Left ventricle myocardium inferior (tissue), 1 donor: Measurements from ENCODE around the gene AIDA. TPM values are rescaled to one million over a fixed set of nuclear protein-coding genes. Genes with fewer than 3 reads are reported as not detected.

Experiments
- DNase-seq: peaks from one replicate; pipeline ENCODE4 v3.0.0-alpha.2; 2020
- H3K27ac ChIP-seq: fragments of 200-600 bp; replicated peaks from 2 replicates; pipeline ENCODE4 v1.8.0; 2021
- H3K27me3 ChIP-seq: fragments of 200-600 bp; 2 replicates; pipeline ENCODE4 v1.8.0; 2021; ENCODE audit warnings: low read depth
- H3K36me3 ChIP-seq: fragments of 200-600 bp; 2 replicates; pipeline ENCODE4 v1.8.0; 2021
- H3K4me1 ChIP-seq: fragments of 200-600 bp; 2 replicates; pipeline ENCODE4 v1.8.0; 2021
- H3K4me3 ChIP-seq: fragments of 200-600 bp; 2 replicates; pipeline ENCODE4 v1.8.0; 2021; ENCODE audit warnings: mild to moderate bottlenecking, moderate library complexity
- H3K9me3 ChIP-seq: fragments of 200-600 bp; replicated peaks from 2 replicates; pipeline ENCODE4 v1.8.0; 2021
- intact Hi-C: fragments of 100-400 bp; cut with micrococcal nuclease; formaldehyde crosslinking; loops from one replicate; pipeline ENCODE4 v1.11.0; 2022
- total RNA-seq: library from RNA; stranded (reverse); fragmentation: NEBNext Ultra II Directional; extraction: Animal tissue kit (Norgen Biotek cat#: 25700); gene quantifications from one replicate; pipeline ENCODE4 v1.2.1, GENCODE V29; 2021
- TF ChIP-seq, protein P1 (sequence below): fragments of 200-600 bp; IDR thresholded peaks from 2 replicates; pipeline ENCODE4 v1.8.0; 2021; ENCODE audit warnings: antibody characterized with exemption, mild to moderate bottlenecking, borderline replicate concordance
- donor health status: DM: no; HTN: yes; CAD: no; lungs with severe emphysema.

Gene AIDA
- total RNA-seq, 1 donor from 2014 or later: 46.3 TPM

DNA sequence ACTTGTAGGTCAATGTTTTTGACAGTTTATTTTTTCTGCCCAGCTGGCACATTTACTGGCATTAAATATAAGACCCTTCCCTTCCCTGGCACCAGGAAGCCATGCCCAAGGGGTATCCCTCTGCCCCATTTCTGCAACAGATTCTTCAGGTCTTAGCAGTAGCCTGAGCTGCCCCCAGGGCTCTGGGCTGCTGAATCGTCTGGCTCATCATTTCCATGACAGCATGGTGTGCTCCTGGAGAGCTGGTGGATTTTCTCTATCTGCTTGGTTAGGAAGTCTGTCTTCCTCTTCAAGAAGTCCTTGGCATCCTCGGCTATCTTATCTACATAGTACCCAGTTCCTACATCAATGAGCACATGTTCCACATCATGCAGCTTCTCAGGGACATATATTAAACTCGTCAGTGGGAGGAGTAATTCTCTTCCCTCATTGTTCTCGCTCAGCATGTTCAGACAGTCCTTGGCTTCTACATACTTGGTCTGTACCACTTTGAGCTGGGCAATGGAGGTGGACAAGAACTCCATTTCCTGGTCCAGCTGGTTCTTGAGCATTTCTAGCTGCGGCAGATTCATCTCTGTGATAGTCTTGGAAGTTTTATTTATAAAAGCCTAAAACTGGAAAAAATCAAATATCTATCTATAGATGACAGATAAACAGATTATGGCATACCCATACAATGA lies 70.9 kb downstream of the AIDA start:
- peaks cover 23% of the 10 kb centered on the region for H3K36me3 ChIP-seq
- no peak overlapping the region for H3K4me3 ChIP-seq
- no peak for DNase-seq
- H3K27ac ChIP-seq: no peak overlapping the region
- no peaks in the 10 kb centered on the region for H3K27me3 ChIP-seq
- TF ChIP-seq, protein P1, sequence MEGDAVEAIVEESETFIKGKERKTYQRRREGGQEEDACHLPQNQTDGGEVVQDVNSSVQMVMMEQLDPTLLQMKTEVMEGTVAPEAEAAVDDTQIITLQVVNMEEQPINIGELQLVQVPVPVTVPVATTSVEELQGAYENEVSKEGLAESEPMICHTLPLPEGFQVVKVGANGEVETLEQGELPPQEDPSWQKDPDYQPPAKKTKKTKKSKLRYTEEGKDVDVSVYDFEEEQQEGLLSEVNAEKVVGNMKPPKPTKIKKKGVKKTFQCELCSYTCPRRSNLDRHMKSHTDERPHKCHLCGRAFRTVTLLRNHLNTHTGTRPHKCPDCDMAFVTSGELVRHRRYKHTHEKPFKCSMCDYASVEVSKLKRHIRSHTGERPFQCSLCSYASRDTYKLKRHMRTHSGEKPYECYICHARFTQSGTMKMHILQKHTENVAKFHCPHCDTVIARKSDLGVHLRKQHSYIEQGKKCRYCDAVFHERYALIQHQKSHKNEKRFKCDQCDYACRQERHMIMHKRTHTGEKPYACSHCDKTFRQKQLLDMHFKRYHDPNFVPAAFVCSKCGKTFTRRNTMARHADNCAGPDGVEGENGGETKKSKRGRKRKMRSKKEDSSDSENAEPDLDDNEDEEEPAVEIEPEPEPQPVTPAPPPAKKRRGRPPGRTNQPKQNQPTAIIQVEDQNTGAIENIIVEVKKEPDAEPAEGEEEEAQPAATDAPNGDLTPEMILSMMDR: no peak
- peaks cover 25% of the 10 kb centered on the region for H3K4me1 ChIP-seq
- H3K9me3 ChIP-seq: no peaks in the 10 kb centered on the region
- intact Hi-C loops: no loop called here

DNA sequence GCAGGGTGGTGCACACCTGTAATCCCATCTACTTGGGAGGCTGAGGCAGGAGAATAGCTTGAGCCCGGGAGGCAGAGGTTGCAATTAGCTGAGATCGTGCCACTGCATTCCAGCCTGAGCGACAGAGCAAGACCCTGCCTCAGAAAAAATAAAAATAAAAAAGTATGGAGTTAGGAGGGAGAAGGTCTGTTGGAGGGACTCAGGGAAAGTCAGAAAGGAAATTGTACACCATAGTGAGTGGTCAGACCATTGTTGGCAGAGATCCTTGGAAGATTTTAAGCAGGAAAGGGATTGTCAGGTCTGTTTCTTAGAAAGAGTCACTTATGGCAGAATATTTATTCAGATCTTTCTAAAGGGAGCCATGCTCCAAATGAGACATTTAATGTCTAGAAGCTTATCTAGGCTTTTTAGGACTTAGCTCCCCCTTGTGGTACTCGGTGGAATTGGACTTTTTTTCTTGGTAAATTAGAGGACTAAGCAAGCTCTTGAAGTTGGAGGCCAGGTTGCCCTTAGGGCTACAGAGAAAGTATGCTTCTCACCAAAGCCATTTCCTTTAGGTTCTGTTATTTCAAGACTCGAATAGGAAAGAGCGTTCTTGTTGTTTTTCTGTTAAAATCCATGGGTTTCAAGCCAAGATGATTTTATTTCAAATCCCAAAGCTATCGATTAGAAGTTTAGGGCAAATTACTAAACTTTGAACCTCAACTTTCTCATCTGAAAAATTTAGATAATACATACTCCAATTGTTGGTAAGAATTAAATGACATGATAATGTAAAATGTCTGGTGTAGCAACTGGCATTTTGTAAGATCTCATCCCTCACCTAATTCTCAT lies 77.9 kb downstream of the AIDA start:
- no peak for DNase-seq
- H3K4me3 ChIP-seq: no peak overlapping the region
- intact Hi-C loops: loop anchor here (2.0 kb wide), 1 partner anchor 170 kb away; no protein-coding TSS in a partner anchor
- H3K4me1 ChIP-seq: no peaks in the 10 kb centered on the region
- H3K9me3 ChIP-seq: no peaks in the 10 kb centered on the region
- no peak overlapping the region for H3K27ac ChIP-seq
- TF ChIP-seq, protein P1: peak; percentile 90
- peaks cover 75% of the 10 kb centered on the region for H3K36me3 ChIP-seq
- H3K27me3 ChIP-seq: no peaks in the 10 kb centered on the region

DNA sequence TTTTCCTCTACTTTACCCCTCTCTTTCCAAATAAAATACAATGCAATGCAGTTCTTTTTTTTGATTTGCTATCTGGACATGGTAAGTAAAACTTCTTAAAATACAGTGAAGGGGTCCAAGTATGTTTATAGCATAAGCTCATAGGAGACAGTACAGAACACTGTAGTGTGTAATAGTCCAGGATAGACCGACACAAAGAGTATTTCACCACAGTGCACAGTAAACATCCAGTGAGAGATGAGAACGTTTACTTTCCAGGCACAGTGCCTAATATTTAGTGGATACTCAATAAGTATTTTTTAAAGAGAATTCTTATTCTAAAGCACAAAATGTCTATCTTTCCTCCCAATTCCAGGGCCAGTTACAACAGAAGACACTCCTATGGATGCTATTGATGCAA lies 79.5 kb downstream of the AIDA start:
- TF ChIP-seq, protein P1: no peak
- H3K27me3 ChIP-seq: no peaks in the 10 kb centered on the region
- intact Hi-C loops: no loop called here
- H3K4me3 ChIP-seq: no peak overlapping the region
- H3K27ac ChIP-seq: no peak overlapping the region
- DNase-seq: no peak
- peaks cover 85% of the 10 kb centered on the region for H3K36me3 ChIP-seq
- no peaks in the 10 kb centered on the region for H3K4me1 ChIP-seq
- no peaks in the 10 kb centered on the region for H3K9me3 ChIP-seq

DNA sequence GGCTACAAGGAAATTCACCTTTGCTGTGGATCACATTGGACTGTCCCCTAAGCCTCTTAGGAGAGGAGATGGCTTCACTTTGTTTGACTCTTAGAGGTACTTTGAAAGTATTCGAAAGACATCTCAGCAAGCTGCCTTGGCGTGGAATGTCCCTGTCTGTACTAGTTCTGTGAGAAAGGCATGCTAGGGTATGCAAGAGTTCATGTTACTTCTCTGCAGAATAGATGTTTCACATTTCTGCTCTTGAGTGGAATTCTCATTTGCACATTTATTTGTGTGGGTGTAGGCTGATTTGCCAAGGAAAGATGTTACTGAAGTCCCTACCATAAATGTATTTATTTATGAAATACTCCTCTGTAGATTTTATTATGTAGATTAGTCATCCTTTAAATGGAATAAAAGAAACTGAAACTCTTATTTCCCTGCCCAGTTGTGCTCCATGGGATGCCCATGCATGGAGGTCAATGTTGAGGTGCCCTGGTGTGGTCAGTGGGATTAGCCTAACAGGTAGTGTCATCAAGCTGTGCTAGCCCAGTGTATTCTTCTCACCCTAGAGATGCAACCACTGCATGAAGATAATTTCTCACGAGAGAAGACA lies 80.6 kb downstream of the AIDA start:
- DNase-seq: no peak
- Histone ChIP-seq H3K27ac (no peak overlapping the region), H3K27me3 (no peaks in the 10 kb centered on the region), H3K4me3 (no peak overlapping the region), H3K4me1 (no peaks in the 10 kb centered on the region), H3K36me3 (peaks cover 87% of the 10 kb centered on the region), H3K9me3 (no peaks in the 10 kb centered on the region)
- intact Hi-C loops: no loop called here
- TF ChIP-seq, protein P1: no peak

DNA sequence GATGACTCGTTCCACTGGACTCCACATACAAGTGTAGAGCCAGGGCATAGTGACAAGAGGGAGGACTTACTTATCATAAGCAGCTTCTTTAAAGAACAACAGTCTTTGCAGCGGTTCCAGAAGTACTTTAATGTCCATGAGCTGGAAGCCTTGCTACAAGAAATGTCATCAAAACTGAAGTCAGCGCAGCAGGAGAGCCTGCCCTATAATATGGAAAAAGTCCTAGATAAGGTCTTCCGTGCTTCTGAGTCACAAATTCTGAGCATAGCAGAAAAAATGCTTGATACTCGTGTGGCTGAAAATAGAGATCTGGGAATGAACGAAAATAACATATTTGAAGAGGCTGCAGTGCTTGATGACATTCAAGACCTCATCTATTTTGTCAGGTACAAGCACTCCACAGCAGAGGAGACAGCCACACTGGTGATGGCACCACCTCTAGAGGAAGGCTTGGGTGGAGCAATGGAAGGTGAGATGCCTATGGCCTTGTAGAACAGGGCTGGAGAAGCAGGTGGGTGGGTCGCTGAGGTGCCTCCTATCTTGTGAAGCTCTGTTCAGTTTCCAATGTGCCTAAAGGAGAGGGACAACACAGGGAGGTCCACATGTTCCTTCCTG lies 82.3 kb downstream of the AIDA start:
- Histone ChIP-seq H3K27me3 (no peaks in the 10 kb centered on the region), H3K4me3 (no peak overlapping the region), H3K4me1 (no peaks in the 10 kb centered on the region), H3K36me3 (peaks cover 90% of the 10 kb centered on the region), H3K9me3 (no peaks in the 10 kb centered on the region), H3K27ac (no peak overlapping the region)
- TF ChIP-seq, protein P1: no peak
- intact Hi-C loops: no loop called here
- DNase-seq: no peak
